ENCODE measurements around the gene CHRM1. TPM values are rescaled to one million over a fixed set of nuclear protein-coding genes. Genes with fewer than 3 reads are reported as not detected.

The CHRM1 gene
- total RNA-seq, 1 donor from 2014 or later: not detected

- intact Hi-C loops (cut with DNase I): no loop called here
- ATAC-seq: no peak
- DNase-seq (ENCODE audit: low spot score): no peak
Observed at GRCh38 chr11:62928011-62928410, 6.8 kb upstream of the CHRM1 start.

DNA sequence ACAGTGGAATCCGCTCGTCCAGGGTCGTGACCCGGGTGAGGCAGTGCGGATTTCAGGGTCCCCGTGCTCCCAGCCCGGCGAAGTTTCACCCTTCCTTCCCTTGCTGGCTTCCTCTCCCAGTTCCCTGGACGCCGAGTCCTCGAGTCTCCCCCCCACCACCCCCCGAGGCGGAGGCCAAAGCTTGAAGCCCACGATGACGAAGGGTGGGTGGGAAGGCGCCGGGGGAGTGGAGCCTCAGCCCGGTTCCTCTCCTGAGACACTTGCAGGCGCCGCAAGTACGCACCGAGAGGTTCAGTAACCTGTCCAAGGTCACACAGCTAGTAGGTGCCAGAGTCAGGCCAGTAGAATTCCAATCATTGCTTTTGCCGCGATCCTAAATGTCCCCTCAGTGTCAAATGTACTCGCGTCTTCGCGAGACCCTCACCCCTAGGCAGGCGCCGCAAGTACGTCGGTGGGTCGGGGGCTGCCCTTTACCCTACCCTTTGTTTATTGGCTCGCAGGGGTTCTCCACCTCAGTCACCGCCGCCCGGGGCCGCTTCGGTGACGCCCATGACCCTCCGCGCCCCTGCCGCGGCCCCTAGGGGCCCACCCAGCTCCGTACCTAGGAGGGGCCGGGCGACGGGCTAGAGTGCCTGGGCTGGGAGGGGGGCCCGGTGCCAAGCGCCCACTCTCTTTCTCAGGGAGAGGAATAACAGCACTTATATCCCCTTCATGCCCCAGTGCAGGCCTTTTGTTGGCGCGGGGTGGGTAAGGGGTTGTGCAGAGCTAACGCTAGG lies 5.7 kb upstream of the CHRM1 start:
- no peak for ATAC-seq
- intact Hi-C loops (cut with DNase I): no loop called here
- no peak for DNase-seq (ENCODE audit: low spot score)

GRCh38 chr11:62925745-62926679 lies 4.8 kb upstream of the CHRM1 start:
- DNase-seq (ENCODE audit: low spot score): no peak
- intact Hi-C loops (cut with DNase I): no loop called here
- ATAC-seq: peak; percentile 11

DNA sequence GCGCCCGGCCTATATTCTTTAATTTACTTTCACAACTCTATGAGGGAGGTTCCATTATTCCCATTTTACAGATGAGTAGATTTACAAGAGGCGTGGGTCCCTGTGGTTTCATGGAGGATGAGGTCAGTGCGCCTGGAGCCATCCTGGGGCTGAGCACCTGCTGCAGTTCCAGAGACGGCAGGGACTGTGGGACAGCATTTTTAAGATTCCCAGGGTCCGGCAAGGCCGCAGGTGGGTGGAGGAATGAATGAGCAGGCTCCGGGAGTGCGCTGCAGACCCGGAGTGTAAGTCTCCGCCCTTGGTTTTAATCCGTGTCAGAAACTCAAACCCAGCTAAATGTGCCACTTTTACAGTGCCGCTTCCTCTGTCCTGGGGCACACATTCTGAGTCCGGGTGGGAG lies 4.1 kb upstream of the CHRM1 start:
- intact Hi-C loops (cut with DNase I): no loop called here
- DNase-seq (ENCODE audit: low spot score): no peak
- ATAC-seq: no peak

GRCh38 chr11:62923601-62924411 lies 2.6 kb upstream of the CHRM1 start:
- no peak for DNase-seq (ENCODE audit: low spot score)
- no peak for ATAC-seq
- intact Hi-C loops (cut with DNase I): no loop called here

- ATAC-seq: no peak
- intact Hi-C loops (cut with DNase I): no loop called here
Observed at GRCh38 chr11:62922653-62923431, 1.7 kb upstream of the CHRM1 start.

DNA sequence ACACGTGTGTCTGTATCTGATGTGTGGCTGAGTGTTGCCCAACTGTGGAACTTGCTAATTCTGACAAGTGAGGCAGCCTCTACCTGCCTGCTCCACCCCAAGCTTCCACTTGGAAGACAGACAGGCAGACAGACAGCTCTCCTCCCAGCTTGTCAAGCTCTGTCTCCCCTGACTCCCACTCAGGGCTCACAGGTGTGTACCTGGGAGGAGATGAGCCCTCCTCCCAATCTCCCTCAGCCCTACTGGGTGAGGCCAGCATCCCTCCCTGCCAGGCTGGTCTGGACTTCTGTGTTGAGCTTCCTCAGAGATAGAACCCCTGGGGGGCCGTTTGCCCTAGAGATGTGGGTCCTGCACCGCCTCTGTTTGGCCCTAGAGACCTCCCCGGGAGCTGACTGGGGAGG lies 1.0 kb upstream of the CHRM1 start:
- intact Hi-C loops (cut with DNase I): no loop called here
- ATAC-seq (no peak), DNase-seq (ENCODE audit: low spot score) (no peak)

More at GRCh38 chr11:62922653-62923431, 1.7 kb upstream of the CHRM1 start:
- no peak for DNase-seq (ENCODE audit: low spot score)

GRCh38 chr11:62921573-62922188 lies 518 bp upstream of the CHRM1 start:
- ATAC-seq: peak; percentile 14

DNA sequence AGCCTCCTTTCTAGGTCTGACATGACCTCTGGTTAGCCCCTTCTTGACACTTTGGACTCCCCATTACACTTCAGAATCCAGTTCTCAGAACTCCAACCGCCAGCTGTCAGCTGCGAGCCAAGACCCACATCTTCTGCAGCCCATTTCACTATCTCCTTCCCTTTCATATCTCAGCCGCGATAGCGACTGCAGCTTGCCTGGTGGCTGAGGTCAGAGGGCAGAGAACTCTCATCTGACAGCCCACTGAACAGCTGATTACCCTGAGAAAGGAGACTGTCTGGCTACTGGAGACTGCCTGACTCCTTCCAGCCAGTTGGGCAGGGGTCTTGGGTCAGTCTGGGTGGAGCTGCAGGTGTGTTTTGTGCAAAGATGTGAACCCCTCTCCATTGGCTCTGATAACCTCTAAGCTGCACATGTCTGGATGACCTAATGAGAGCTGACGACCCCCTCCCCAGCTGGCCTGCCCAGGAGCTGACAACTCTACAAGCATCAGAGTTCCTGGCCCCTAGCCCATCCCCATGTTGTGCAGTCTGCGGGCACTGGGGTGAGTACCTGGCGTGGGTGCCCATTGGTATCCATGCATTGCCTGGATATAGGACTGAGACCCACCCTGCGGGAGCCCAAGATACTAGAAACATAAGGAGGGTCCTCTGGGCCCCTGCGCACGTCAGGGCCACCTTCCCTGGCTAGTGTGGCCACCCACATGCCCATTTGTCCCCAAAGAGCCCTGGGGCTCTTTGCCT lies 1.1 kb downstream of the CHRM1 start:
- DNase-seq (ENCODE audit: low spot score): no peak
- intact Hi-C loops (cut with DNase I): no loop called here
- no peak for ATAC-seq

More at GRCh38 chr11:62921573-62922188, 518 bp upstream of the CHRM1 start:
- intact Hi-C loops (cut with DNase I): no loop called here
- DNase-seq (ENCODE audit: low spot score): no peak

GRCh38 chr11:62919476-62919875 lies 1.7 kb downstream of the CHRM1 start:
- intact Hi-C loops (cut with DNase I): no loop called here
- DNase-seq (ENCODE audit: low spot score) (no peak), ATAC-seq (no peak)

DNA sequence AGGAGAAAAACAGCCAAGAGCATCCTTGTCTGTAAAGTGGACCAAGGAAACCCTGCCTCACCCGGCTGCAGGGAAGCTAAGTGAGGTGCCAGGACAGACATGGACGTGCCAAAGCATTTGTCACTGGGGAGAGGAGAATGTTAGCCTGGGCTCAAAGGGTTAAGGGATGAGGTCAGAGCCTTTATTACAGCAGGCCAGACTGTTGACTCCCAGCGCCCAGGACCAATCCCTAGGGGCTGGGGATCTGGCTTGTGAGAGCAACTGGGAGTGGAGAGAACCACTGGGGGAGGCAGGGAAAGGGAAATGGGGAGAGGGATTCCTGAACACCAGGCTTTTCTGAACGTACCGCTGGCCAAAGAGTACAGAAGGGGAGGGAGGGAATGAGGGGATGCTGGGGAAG lies 2.6 kb downstream of the CHRM1 start:
- intact Hi-C loops (cut with DNase I): no loop called here
- DNase-seq (ENCODE audit: low spot score) (no peak), ATAC-seq (no peak)

GRCh38 chr11:62917906-62918502 lies 3.2 kb downstream of the CHRM1 start:
- intact Hi-C loops (cut with DNase I): no loop called here
- DNase-seq (ENCODE audit: low spot score) (no peak), ATAC-seq (no peak)

- intact Hi-C loops (cut with DNase I): no loop called here
- DNase-seq (ENCODE audit: low spot score) (no peak), ATAC-seq (no peak)
Observed at GRCh38 chr11:62914416-62914815, 6.7 kb downstream of the CHRM1 start.

DNA sequence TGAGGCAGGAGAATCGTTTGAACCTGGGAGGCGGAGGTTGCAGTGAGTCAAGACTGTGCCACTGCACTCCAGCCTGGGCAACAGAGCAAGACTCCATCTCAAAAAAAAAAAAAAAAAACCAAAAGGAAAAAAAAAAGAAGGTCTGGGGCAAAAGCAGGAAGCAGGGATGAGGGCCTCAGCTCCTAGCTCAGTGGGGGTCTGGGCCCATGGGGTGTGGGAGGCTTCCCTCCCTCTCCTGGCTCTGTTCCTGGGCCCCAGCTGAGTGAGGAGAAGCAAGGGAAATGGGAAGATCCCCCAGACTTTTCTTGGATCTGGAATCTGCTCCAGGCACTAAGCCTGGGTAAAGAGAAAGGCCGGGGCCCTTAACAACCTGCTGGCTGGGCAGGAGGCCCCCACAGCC lies 8.9 kb downstream of the CHRM1 start:
- DNase-seq (ENCODE audit: low spot score) (no peak), ATAC-seq (no peak)
- intact Hi-C loops (cut with DNase I): no loop called here

DNA sequence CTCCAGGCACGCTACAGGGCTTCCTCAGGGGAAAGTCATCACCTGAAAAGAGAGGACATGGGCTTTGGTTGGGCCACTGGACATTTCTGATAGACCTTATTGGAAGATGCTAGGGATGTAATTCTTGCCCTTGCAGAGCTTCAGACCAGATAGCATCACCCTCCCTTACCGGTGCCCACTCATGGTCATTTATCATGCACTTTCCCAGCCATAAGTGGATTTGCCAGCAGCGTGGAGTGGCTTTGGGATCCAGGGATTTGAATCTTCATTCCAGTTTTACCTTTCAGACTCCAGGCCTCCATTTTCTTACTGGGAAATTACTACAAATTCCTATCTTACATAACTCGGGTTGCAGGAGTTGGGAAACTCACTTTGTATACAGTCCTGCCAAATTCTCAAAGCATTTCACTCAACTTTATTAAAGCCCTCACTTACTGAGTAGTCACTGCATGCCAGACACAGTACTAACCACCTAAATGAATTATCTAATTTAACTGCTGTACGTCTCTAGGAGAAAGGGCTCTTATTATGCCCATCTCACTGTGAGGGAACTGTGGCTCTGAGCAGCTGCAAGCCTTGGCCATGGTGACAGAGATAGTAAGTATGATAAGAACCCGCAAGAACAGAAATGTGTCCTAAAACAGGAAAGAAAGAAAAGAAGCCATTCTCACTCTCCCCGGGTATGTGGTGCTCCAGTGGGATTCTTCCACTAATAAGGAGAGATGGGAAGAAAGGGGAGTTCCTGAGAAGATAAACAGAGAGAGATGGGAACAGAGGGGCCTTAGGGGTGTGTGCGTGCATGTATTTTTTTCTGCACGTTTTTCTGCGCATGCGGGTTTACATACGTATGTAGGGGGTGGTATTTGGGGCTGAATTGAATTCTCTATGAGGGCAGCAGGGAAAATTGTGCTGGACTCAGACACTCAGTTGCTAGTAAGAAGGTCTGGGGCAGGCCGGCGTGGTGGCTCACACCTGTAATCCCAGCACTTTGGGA lies 9.7 kb downstream of the CHRM1 start:
- no peak for DNase-seq (ENCODE audit: low spot score)
- no peak for ATAC-seq
- intact Hi-C loops (cut with DNase I): no loop called here
